GM19043 (cell line): ENCODE data around the gene PPP4R2.
A peak's percentile ranks its signal among the peaks of the same experiment; 100 is the strongest.

ENCODE experiments used
- ATAC-seq: cut with Tn5 transposase; IDR thresholded peaks from one replicate; pipeline ENCODE4 v1.9.1; 2021; ENCODE audit warnings: low read depth; ENCODE audit not compliant: unreplicated experiment

PPP4R2 gene

GRCh38 chr3:72996473-72997333 is at the start of gene PPP4R2:
Gene PPP4R2 (plus strand): TSS chr3:72996811. CDS start chr3:72997038, 227 bp downstream.
- peak; percentile 89 for ATAC-seq

- ATAC-seq: no peak
Measured at GRCh38 chr3:72947715-72948490, 48.7 kb upstream of the PPP4R2 start.

- ATAC-seq: no peak
Measured at GRCh38 chr3:72949016-72949415, 47.6 kb upstream of the PPP4R2 start.

DNA sequence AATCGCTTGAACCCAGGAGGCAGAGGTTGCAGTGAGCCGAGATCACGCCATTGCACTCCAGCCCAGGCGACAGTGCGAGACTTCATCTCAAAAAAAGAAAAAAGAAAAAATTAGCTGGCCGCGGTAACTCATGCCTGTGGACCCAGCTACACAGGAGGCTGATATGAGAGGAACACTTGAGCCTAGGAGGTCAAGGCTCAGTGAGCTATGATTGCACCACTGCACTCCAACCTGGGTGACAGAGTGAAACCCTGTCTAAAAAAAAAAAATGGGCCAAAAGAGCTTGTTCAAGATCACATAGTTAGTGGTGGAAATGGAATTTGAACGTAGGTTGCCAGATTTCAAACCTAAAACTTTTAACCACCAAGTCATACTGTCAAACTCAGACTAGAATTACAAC is 46.2 kb upstream of the PPP4R2 start:
- ATAC-seq: no peak

DNA sequence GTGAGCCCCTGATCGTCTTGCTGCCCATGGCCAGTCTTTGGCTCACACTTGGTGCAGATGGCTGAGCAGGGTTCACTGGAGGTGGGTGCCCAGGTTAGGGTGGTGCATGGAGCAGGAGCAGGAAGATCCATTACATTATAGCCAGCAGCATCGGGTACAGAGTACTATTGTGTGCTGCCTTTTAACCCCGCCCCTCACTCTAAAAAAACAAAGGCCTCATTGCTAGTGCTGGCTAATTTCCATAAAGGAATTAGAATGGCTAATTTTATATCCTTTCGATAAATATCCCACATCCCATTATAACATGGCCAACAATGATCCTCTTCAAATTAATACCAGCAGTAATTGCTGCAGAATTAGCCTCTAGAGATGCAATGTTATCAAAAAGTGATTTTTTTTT is 45.8 kb upstream of the PPP4R2 start:
- ATAC-seq: no peak

GRCh38 chr3:72951259-72951722 is 45.3 kb upstream of the PPP4R2 start:
- no peak for ATAC-seq

DNA sequence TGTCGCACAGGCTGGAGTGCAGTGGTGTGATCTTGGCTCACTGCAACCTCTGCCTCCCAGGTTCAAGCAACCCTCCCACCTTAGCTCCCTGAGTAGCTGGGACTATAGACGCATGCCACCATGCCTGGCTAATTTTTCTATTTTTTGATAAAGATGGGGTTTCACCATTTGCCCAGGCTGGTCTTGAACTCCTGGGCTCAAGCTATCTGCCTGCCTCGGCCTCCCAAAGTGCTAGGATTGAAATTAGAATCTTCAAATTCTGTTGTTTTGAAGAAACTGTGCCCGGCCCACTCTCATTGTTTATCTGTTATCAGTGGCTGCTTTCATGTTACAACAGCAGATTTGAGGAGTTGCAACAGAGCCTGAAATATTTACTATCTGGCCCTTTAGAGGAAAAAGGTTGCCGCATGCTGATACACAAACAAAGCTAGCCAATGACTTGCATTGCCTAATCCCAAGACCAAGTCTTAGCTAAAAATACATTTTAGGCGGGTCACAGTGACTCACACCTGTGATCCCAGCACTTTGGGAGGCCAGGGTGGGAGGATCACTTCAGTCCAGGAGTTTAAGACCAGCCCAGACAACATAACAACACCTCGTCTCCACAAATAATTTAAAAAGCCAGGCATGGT is 43.2 kb upstream of the PPP4R2 start:
- no peak for ATAC-seq

DNA sequence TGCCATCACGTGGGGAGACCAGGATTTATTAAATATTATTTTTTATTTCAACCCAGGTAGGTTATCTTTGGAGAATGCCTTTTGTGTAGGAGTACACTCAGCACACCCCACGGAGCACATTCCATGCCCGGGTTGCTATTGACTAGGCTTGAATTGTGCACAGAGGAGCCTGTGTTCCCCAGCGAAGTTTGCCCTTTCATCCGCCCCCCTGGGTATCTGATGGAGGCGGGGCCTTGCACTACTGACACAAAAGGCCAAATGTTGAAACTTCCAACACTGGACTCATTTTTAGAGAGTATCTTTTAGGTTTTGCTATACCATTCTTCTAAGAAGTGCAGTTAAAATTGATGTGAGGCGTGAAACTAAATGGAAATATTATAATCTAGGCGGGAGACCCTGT is 39.3 kb upstream of the PPP4R2 start:
- no peak for ATAC-seq

DNA sequence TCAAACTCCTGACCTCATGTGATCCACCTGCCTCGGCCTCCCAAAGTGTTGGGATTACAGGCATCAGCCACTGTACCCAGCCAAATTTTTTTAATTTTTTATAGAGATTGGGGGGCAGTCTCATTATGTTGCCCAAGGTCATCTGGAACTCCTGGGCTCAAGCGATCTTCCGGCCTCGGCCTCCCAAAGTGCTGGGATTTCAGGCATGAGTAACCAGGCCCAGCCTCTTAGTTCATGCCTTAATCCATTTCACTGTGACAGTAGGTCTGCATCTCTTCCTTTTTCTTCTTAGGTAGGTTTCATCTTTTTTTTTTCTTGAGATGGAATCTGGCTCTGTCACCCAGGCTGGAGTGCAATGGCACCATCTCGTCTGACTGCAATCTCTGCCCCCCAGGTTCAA is 37.3 kb upstream of the PPP4R2 start:
- no peak for ATAC-seq

DNA sequence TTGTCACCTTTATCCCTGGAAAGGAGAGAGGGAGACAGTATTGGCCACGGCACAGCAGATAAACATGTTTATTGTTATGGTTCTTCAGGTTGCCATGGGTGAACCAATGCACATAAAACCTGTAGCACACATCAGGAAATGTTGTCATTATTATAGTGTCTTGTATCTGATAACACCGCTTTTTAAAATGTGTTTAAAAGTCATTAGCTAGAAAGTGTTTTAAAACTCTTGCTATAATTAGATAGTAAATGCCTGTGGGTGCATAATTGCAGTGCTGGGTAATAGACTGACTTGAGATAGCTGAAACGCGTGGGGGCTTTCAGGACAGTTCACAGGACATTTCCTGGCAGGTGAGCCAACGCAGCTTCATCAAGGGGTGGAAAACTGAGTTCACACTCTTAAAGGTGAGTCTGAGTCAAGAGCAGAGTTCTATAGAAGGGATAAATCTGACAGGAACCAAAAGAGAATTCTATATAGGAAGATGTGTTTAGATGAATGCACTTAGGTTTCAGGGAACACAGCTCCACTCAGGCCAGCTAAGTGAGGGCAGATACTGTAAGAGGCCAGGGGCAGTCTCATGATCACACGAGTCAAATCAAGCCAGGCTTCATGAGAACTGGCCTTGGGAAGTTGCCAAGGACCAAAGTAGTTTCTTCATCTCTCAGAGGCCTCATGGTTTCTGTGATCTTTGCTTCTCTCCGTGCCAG is 35.6 kb upstream of the PPP4R2 start:
- ATAC-seq: no peak

- ATAC-seq: no peak
Measured at GRCh38 chr3:72961752-72962151, 34.9 kb upstream of the PPP4R2 start.

DNA sequence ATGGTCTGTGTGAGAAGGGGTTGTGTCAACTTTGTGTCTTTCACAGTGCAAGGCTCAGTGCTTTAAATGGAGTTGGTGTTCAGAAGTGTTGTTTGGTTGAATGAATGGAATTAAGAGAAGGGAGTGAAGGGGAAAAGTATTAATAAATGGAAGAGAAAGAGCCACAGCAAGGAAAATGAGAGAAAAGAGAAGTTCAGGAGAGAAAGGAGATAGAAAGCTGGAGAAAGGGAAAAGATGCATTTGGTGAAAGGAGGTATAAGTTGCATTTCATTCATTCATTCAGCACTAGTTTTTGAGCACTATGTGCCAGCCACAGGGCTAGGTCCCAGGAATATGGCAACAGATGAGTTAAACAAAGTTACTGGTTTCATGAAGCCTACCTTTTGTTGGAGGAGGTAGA is 34.3 kb upstream of the PPP4R2 start:
- no peak for ATAC-seq

DNA sequence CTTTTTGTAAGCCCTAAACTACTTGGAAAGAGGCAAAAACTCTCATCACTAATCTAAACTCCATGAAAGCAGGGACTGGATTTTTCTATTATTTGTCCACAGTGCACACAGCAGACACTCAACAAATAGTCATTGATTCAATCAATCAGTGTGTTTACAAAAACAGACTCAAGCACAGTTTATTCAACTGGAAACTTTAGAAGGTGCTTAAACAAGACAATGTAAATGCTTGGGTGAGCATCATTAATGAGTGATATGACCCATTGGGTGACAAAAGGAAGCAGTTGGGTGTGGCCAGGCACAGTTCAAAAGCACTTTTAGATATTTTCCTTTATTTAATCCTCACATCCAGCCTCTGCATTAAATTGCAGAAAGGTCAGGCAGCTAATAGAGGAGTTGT is 32.0 kb upstream of the PPP4R2 start:
- ATAC-seq: no peak

DNA sequence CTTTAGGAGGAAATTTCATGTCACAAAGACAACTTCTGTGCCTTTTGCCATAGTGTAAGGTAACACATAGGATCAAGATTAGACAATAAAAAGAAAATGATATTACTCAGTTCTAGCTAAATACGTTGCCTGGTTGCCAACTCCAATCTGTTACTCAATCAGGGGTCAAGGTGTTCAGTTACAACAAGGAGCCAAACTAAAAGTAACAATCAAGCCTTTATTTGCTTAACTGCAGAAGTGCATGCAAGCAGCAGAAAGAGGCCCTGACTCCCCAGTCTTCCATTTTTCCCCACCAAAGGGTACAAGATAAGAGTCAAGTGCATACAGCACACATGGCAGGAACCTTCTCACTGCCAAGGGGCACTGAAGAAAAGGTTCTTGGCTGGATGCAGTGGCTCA is 28.3 kb upstream of the PPP4R2 start:
- ATAC-seq: no peak

- ATAC-seq: no peak
Measured at GRCh38 chr3:72969766-72970165, 26.8 kb upstream of the PPP4R2 start.

DNA sequence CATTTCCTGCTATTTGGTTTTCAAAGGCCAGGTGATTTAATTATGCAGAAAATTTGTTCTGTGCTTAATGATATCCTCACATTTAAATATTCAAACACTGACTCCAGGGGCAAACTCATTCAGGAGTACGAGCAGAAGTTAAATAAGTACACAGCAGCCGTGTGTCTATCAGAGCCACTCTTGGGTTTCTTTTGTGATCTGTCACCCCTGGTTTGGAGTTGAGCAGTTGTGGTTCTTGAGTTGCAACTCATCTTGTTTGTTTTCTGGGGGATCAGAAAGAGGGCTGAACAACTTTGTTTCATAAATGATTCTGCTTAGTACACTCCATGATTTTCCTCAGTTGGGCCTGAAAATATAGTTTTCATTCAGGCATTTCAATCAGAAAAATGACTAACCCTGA is 25.7 kb upstream of the PPP4R2 start:
- no peak for ATAC-seq

DNA sequence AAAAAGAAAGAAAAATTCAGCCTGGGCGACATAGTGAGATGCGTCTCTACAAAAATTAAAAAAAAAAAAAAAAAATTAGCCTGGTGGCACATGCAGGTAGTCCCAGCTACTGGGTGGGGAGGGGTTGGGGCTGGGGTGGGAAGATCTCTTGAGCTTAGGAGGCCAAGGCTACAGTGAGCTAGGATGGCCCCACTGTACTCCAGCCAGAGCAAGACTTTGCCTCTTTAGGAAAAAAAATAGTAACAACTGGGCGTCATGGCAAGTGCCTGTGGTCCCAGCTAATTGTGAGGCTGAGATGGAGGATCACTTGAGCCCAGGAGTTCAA is 23.9 kb upstream of the PPP4R2 start:
- ATAC-seq: no peak

DNA sequence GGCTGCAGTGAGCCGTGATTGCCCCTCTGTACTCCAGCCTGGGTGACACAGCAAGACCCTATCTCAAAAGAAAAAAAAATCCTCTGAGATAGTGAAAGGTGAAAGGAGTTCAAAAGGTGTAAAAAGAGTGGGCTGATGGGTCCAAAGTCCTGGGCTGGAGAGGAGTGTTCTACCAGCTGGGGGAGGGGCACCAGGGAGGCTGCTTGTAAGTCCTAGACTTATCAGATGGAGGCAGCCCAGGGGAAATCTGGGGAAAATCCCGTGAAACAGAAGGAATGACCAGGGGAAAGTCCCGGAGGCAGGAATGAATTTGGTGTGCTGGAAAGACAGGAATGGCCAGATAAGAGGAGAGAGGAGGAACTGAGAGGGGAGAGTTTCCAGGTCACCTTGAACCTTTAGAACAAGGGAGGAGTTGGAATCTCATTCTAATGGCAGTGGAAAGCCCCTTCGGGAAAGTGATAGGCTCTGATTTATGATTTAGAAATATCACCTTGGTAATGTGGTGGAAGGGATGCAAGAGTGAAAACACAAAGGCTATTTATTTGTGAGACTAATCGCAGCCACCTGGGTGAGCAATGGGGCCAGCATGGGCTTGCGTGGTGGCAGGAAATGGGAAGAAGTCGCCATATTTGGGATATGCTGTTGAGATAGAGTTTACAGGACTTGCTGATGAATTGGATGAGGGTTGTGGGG is 23.4 kb upstream of the PPP4R2 start:
- no peak for ATAC-seq

DNA sequence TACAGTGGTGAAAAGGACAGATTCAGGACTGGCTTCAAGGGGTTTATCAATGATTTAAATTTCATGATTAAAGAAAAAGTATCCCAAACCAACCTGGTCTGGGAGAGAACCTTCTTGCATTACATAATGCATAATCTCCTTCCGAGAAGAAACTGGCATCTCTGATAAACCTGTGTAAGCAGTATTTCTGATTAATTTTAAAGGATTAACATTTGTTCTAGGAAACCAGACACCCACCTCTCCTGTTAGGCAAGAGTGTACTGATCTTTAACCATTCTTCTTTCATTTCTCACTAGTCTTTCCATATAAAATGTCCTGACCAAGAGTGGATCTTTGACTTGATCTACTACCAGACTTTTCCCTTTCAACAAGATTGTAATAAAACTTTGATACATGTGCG is 22.8 kb upstream of the PPP4R2 start:
- no peak for ATAC-seq

- no peak for ATAC-seq
Measured at GRCh38 chr3:72974956-72975355, 21.7 kb upstream of the PPP4R2 start.
